HG03280 (cell line): ENCODE results near the gene RBMS1.

Source experiments
- ATAC-seq: cut with Tn5 transposase; IDR thresholded peaks from one replicate; pipeline ENCODE4 v1.9.1; 2021; ENCODE audit warnings: mild to moderate bottlenecking, moderate library complexity; ENCODE audit not compliant: unreplicated experiment

RBMS1 gene

GRCh38 chr2:160417745-160418397, 75.7 kb downstream of the RBMS1 start:
- no peak for ATAC-seq

GRCh38 chr2:160415991-160416390, 77.6 kb downstream of the RBMS1 start:
- no peak for ATAC-seq

GRCh38 chr2:160411955-160412354, 81.7 kb downstream of the RBMS1 start:
- no peak for ATAC-seq

GRCh38 chr2:160411167-160411566, 82.4 kb downstream of the RBMS1 start:
- ATAC-seq = peak; percentile 29

- ATAC-seq = no peak
Measured at GRCh38 chr2:160409480-160409879, 84.1 kb downstream of the RBMS1 start.

GRCh38 chr2:160408959-160409291, 84.7 kb downstream of the RBMS1 start:
- ATAC-seq = no peak

- ATAC-seq = no peak
Measured at GRCh38 chr2:160408173-160408958, 85.2 kb downstream of the RBMS1 start.

- ATAC-seq = peak; percentile 59
Measured at GRCh38 chr2:160407393-160408172, 86.0 kb downstream of the RBMS1 start.

- ATAC-seq = peak; percentile 51
Measured at GRCh38 chr2:160406591-160407392, 86.8 kb downstream of the RBMS1 start.

GRCh38 chr2:160405077-160405867, 88.3 kb downstream of the RBMS1 start:
- no peak for ATAC-seq

GRCh38 chr2:160402997-160403979, 90.3 kb downstream of the RBMS1 start:
- no peak for ATAC-seq

- no peak for ATAC-seq
Measured at GRCh38 chr2:160402501-160402900, 91.1 kb downstream of the RBMS1 start.

- no peak for ATAC-seq
Measured at GRCh38 chr2:160401895-160402294, 91.7 kb downstream of the RBMS1 start.

- no peak for ATAC-seq
Measured at GRCh38 chr2:160399880-160400279, 93.7 kb downstream of the RBMS1 start.

GRCh38 chr2:160397530-160397865, 96.1 kb downstream of the RBMS1 start:
- no peak for ATAC-seq

GRCh38 chr2:160394153-160394552, 99.5 kb downstream of the RBMS1 start:
- ATAC-seq = peak; percentile 96

- no peak for ATAC-seq
Measured at GRCh38 chr2:160392201-160392600, 101.4 kb downstream of the RBMS1 start.

GRCh38 chr2:160390544-160391455, 102.8 kb downstream of the RBMS1 start:
- ATAC-seq = no peak
